ENCODE measurements around the gene OR51B2.
A peak's percentile ranks its signal among the peaks of the same experiment; 100 is the strongest.
"Not testable (repeated sequence)": the region's sequence is repeated elsewhere in the genome, so short reads cannot be mapped to it uniquely, and the experiment has no call there.

OR51B2 gene

DNA sequence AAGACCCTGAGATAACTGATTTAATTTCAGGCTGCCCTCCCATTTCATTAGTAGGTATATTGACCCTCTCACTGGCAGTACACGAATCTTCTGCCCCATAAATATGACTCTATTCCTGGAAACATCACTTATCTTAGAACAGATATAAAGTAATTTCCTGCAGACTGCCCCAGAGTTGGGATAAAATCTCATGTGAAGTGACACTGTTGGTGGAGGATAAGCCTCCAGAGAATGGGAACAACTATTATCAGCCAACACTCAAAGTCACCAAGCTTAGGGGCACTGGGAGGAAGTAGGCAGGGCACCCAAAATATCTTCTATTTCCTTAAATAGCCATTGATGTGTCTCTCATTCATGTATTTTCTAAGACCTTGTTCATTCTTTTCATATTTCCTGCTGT lies 11.1 kb upstream of the OR51B2 start (continued):
- TF ChIP-seq, protein P1, sequence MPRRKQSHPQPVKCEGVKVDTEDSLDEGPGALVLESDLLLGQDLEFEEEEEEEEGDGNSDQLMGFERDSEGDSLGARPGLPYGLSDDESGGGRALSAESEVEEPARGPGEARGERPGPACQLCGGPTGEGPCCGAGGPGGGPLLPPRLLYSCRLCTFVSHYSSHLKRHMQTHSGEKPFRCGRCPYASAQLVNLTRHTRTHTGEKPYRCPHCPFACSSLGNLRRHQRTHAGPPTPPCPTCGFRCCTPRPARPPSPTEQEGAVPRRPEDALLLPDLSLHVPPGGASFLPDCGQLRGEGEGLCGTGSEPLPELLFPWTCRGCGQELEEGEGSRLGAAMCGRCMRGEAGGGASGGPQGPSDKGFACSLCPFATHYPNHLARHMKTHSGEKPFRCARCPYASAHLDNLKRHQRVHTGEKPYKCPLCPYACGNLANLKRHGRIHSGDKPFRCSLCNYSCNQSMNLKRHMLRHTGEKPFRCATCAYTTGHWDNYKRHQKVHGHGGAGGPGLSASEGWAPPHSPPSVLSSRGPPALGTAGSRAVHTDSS (tag by site-specific recombination; IDR thresholded peaks at IDR 0.05) = no peak
- TF ChIP-seq ZNF416 (tag by site-specific recombination; IDR thresholded peaks at IDR 0.05) = no peak
- TF ChIP-seq ZNF311 (tag by site-specific recombination; IDR thresholded peaks at IDR 0.05; ENCODE audit: borderline replicate concordance) = no peak
- no peak for TF ChIP-seq ZNF654 (tag by site-specific recombination; IDR thresholded peaks at IDR 0.05; ENCODE audit: low read depth)
- TF ChIP-seq ZNF23 (tag by site-specific recombination; IDR thresholded peaks at IDR 0.05; ENCODE audit: borderline replicate concordance) = no peak
- TF ChIP-seq HOXC10 (CRISPR knock-in tag; IDR thresholded peaks at IDR 0.05) = no peak
- TF ChIP-seq HOXD13 (CRISPR knock-in tag; IDR thresholded peaks at IDR 0.05; ENCODE audit: borderline replicate concordance) = no peak
- no peak for TF ChIP-seq SETDB1 (IDR thresholded peaks at IDR 0.05; ENCODE audit: insufficient read length, low read length)
- TF ChIP-seq, protein P2, sequence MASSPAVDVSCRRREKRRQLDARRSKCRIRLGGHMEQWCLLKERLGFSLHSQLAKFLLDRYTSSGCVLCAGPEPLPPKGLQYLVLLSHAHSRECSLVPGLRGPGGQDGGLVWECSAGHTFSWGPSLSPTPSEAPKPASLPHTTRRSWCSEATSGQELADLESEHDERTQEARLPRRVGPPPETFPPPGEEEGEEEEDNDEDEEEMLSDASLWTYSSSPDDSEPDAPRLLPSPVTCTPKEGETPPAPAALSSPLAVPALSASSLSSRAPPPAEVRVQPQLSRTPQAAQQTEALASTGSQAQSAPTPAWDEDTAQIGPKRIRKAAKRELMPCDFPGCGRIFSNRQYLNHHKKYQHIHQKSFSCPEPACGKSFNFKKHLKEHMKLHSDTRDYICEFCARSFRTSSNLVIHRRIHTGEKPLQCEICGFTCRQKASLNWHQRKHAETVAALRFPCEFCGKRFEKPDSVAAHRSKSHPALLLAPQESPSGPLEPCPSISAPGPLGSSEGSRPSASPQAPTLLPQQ (tag by site-specific recombination; IDR thresholded peaks at IDR 0.05) = no peak

DNA sequence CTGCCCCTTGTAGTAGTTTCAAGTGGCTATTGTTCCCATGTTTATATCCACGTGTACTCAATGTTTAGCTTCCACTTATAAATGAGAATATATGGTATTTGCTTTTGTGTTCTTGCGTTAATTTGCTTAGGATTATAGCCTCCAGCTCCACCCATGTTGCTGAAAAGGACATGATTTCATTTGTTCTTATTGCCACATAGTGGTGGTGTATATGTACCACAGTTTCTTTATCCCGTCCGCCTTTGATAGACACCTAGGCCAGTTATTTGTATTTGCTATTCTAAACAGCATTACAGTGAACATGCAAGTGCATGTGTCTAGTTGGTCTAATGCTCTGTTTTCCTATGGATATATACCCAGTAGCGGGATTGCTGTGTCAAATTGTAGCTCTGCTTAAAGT lies 6.8 kb downstream of the OR51B2 start:
- no peak for TF ChIP-seq ZNF768 (tag by site-specific recombination; IDR thresholded peaks at IDR 0.05)
- no peak for TF ChIP-seq HOXD13 (CRISPR knock-in tag; IDR thresholded peaks at IDR 0.05; ENCODE audit: borderline replicate concordance)
- TF ChIP-seq HOXA7 (CRISPR knock-in tag; IDR thresholded peaks at IDR 0.05; ENCODE audit: borderline replicate concordance) = no peak
- no peak for TF ChIP-seq ZFHX2 (tag by site-specific recombination; conservative IDR thresholded peaks at IDR 0.05)
- no peak for TF ChIP-seq ZNF138 (tag by site-specific recombination; IDR thresholded peaks at IDR 0.05; ENCODE audit: borderline replicate concordance)
- ChIA-PET POLR2A (no interaction called here), CTCF (no interaction called here)

DNA sequence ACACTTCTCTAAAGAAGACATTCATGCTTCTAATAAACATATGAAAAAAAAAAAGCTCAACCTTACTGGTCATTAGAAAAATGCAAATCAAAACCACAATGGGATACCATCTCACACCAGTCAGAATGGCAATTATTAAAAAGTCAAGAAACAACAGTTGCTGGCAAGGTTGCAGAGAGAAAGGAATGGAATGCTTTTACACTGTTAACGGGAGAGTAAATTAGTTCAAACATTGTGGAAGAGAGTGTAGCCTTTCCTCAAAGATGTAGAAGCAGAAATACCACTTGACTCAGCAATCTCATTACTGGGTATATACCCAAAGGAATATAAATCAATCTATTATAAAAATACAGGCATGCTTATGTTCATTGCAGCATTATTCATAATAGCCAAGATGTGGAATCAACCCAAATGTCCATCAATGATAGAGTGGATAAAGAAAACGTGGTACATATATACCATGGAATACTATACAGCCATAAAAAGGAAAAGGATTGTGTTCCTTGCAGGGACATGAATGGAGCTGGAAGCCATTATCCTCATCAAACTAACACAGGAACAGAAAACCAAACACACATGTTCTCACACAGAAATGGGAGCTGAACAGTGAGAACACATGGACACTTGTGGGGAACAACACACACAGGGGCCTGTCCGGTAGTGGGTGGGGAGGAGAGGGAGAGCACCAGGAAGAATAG lies 10.6 kb downstream of the OR51B2 start:
- 0 out of 2 replicates have a peak, but pooled peaks have one; percentile 21 for TF ChIP-seq ZNF146 (tag by site-specific recombination; IDR thresholded peaks at IDR 0.05)
- H3K27ac ChIP-seq (ENCODE audit: extremely low read depth, low read depth, low read length); H3K4me1 ChIP-seq (ENCODE audit: control insufficient read depth, insufficient read depth, low read length); H3K4me3 ChIP-seq (ENCODE audit: low read depth, low read length); H3K36me3 ChIP-seq (ENCODE audit: control insufficient read depth in 2 of 2, insufficient read depth in 1 of 2, low read length in 2 of 2); H3K9me3 ChIP-seq (ENCODE audit: control insufficient read depth, insufficient read depth, low read depth, low read length); POLR2A ChIA-PET: not testable (repeated sequence)
- CTCF ChIA-PET = interaction anchor here (0.6 kb wide), 1 partner anchor 69 kb away, joined by 4 read pairs; no protein-coding TSS in a partner anchor

More for the DNA sequence above, 6.8 kb downstream of the OR51B2 start:
- Histone ChIP-seq H3K9me3 (ENCODE audit: control insufficient read depth, insufficient read depth, low read depth, low read length) (no peaks in the 10 kb centered on the region), H3K36me3 (ENCODE audit: control insufficient read depth in 2 of 2, insufficient read depth in 1 of 2, low read length in 2 of 2) (no peaks in the 10 kb centered on the region), H3K27ac (ENCODE audit: extremely low read depth, low read depth, low read length) (no peak overlapping the region), H3K4me1 (ENCODE audit: control insufficient read depth, insufficient read depth, low read length) (no peaks in the 10 kb centered on the region), H3K4me3 (ENCODE audit: low read depth, low read length) (no peak overlapping the region)

DNA sequence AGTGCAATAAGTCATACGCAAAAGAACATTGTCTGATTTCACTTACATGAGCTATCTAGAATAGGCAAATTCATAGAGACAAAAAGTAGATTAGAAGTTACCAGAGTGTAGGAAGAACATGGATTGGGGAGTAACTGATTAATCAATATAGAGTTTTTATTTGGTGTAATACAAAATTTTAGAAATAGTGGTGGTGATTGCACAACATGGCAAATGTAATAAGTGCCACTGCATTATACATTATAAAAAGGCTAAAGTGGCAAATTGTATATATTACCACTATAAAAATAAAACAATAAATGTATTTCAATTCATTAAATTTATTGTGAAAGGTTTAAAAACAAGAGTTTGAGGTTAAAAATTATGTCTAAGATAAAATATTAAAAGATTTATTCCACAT lies 13.7 kb downstream of the OR51B2 start:
- H3K9me3 ChIP-seq (ENCODE audit: control insufficient read depth, insufficient read depth, low read depth, low read length) = no peaks in the 10 kb centered on the region
- no peak overlapping the region for H3K4me3 ChIP-seq (ENCODE audit: low read depth, low read length)
- ChIA-PET CTCF (no interaction called here), POLR2A (no interaction called here)
- H3K36me3 ChIP-seq (ENCODE audit: control insufficient read depth in 2 of 2, insufficient read depth in 1 of 2, low read length in 2 of 2) = no peaks in the 10 kb centered on the region
- H3K27ac ChIP-seq (ENCODE audit: extremely low read depth, low read depth, low read length) = no peak overlapping the region
- H3K4me1 ChIP-seq (ENCODE audit: control insufficient read depth, insufficient read depth, low read length) = no peaks in the 10 kb centered on the region
- no peak for TF ChIP-seq ZNF837 (tag by site-specific recombination; IDR thresholded peaks at IDR 0.05)
- TF ChIP-seq ZNF610 (tag by site-specific recombination; IDR thresholded peaks at IDR 0.05; ENCODE audit: borderline replicate concordance) = no peak
- TF ChIP-seq ZNF623 (tag by site-specific recombination; IDR thresholded peaks at IDR 0.05) = no peak
- no peak for TF ChIP-seq ZNF266 (tag by site-specific recombination; IDR thresholded peaks at IDR 0.05; ENCODE audit: low read depth)
- TF ChIP-seq, protein P3, sequence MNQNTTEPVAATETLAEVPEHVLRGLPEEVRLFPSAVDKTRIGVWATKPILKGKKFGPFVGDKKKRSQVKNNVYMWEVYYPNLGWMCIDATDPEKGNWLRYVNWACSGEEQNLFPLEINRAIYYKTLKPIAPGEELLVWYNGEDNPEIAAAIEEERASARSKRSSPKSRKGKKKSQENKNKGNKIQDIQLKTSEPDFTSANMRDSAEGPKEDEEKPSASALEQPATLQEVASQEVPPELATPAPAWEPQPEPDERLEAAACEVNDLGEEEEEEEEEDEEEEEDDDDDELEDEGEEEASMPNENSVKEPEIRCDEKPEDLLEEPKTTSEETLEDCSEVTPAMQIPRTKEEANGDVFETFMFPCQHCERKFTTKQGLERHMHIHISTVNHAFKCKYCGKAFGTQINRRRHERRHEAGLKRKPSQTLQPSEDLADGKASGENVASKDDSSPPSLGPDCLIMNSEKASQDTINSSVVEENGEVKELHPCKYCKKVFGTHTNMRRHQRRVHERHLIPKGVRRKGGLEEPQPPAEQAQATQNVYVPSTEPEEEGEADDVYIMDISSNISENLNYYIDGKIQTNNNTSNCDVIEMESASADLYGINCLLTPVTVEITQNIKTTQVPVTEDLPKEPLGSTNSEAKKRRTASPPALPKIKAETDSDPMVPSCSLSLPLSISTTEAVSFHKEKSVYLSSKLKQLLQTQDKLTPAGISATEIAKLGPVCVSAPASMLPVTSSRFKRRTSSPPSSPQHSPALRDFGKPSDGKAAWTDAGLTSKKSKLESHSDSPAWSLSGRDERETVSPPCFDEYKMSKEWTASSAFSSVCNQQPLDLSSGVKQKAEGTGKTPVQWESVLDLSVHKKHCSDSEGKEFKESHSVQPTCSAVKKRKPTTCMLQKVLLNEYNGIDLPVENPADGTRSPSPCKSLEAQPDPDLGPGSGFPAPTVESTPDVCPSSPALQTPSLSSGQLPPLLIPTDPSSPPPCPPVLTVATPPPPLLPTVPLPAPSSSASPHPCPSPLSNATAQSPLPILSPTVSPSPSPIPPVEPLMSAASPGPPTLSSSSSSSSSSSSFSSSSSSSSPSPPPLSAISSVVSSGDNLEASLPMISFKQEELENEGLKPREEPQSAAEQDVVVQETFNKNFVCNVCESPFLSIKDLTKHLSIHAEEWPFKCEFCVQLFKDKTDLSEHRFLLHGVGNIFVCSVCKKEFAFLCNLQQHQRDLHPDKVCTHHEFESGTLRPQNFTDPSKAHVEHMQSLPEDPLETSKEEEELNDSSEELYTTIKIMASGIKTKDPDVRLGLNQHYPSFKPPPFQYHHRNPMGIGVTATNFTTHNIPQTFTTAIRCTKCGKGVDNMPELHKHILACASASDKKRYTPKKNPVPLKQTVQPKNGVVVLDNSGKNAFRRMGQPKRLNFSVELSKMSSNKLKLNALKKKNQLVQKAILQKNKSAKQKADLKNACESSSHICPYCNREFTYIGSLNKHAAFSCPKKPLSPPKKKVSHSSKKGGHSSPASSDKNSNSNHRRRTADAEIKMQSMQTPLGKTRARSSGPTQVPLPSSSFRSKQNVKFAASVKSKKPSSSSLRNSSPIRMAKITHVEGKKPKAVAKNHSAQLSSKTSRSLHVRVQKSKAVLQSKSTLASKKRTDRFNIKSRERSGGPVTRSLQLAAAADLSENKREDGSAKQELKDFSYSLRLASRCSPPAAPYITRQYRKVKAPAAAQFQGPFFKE (tag by site-specific recombination; IDR thresholded peaks at IDR 0.05; ENCODE audit: borderline replicate concordance) = no peak
